GM20000 (cell line): ENCODE results near the gene CHD2.

Experiments used
- DNase-seq: peaks from one replicate; pipeline ENCODE4 v3.0.0; 2012; ENCODE audit warnings: low spot score
- TF ChIP-seq, protein P1 (sequence below): IDR thresholded peaks from 2 replicates; pipeline ENCODE4 v1.5.1; 2012; ENCODE audit warnings: mild to moderate bottlenecking, control low read depth; ENCODE audit errors: extremely low read depth, missing control alignments

The CHD2 gene

DNA sequence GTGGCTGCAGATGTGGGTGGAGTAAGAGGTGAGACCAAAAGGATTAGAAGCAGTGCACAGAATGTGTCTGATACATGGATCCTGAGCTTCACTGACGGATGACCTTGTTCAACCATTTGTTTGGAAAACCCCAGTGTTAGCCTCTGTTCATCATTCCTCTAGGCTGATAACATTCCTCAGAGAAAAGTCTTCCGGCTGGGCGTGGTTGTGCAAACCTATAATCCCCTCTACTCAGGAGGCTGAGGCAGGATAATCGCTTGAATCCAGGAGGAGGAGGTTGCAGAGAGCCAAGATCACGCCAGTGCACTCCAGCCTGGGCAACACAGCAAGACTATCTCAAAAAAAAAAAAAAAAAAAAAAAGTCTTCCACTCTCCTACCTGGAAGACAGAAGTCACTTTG lies 23.1 kb upstream of the CHD2 start:
- TF ChIP-seq, protein P1, sequence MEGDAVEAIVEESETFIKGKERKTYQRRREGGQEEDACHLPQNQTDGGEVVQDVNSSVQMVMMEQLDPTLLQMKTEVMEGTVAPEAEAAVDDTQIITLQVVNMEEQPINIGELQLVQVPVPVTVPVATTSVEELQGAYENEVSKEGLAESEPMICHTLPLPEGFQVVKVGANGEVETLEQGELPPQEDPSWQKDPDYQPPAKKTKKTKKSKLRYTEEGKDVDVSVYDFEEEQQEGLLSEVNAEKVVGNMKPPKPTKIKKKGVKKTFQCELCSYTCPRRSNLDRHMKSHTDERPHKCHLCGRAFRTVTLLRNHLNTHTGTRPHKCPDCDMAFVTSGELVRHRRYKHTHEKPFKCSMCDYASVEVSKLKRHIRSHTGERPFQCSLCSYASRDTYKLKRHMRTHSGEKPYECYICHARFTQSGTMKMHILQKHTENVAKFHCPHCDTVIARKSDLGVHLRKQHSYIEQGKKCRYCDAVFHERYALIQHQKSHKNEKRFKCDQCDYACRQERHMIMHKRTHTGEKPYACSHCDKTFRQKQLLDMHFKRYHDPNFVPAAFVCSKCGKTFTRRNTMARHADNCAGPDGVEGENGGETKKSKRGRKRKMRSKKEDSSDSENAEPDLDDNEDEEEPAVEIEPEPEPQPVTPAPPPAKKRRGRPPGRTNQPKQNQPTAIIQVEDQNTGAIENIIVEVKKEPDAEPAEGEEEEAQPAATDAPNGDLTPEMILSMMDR, result no peak
- DNase-seq, result no peak

DNA sequence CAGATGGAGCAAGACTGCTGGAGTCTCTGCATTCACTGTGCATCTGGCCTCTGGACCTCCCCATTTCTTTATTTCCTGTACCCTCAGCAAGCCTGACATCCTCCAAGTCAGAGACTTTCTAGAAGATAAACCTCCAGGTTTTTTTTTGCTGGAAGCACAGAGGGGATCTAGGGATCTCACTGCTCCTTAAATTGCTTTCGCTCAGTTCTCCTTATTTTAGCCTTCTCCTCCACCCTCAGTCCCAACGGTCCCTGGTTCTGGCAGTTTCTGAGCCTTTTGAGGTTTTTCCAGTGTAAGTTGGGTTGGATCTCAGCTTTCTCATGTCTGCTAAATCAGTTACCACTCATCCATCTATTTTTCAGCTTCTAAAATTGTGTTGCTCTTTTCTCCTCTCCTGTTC lies 22.7 kb upstream of the CHD2 start:
- TF ChIP-seq, protein P1, result no peak
- DNase-seq, result no peak

DNA sequence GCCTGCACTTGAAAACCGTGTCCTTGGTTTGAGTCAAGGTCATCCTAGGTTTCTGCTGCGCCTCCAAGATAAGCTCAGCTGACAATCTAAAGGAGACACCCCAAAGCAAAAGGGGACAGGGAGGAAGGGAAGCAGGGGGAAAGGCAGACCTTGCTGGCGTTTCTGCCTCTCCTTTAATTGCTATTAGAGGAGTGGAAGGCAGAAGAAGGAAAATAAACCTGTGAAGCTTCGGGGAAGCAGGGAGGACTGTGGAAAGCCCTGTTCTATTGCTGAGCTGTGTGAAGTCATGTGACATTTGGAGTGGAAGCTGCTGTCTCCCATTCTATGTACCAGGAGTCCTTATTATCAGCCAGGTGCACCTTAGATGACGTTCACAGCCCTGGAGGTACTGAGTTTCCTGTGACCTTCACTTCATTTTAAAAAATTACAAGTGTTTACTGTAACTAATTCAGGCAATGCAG lies 21.5 kb upstream of the CHD2 start:
- no peak for DNase-seq
- TF ChIP-seq, protein P1, result no peak

DNA sequence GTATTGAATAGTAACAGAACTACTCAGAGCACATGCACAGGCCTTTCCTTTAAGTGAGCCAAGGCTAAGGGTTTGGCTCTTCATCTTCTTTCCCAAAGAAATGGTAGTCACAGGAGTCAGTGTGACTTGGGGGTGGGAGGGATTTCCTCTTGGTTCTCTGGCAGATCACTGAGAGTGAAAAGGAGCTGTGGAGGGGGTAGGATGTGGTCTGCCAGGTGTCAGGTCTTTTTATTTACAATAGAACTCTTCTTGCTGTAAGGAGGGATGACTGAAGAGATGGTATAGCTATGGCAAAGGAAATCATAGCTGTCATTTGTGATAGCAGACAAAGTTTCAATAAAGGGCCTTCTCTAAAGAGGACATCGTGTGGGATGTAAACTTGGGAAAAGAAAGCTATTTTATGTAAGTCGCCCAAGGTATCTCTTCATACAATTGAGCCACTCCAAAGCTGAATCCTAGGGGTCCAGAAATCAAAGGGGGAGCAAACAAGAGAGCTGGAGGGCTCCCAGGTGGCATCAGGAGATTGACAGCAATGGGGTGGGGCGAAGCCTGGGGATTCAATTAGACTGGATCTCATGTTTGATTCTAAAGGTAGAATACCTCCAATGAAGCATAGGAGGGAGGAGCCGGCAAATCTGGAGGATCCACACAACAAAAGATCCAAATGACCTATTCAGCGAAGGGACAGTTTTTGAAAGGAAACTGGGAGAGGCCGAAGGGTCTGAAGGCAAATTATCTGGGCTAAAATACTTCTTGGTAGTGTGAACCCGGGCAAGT lies 20.0 kb upstream of the CHD2 start:
- no peak for DNase-seq
- TF ChIP-seq, protein P1, result no peak

DNA sequence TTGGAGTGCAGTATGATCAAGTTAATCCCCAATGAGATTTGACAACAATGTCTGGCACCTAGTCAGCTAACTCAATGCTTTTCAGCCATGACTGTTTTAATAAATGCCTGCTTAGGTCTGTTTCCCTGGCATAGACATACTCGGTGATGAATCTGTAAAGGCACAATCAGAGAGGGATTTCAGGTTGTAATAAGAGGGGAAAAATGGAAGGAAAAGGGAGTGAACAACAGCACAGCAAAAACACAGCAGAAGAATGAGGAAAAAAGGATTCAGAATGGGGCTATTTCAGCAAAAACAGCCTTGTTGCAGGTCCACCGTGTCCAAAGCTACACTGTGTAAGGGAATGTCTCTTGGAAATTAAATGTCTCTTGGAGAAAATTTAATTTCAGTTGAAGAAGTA lies 19.3 kb upstream of the CHD2 start:
- no peak for DNase-seq

DNA sequence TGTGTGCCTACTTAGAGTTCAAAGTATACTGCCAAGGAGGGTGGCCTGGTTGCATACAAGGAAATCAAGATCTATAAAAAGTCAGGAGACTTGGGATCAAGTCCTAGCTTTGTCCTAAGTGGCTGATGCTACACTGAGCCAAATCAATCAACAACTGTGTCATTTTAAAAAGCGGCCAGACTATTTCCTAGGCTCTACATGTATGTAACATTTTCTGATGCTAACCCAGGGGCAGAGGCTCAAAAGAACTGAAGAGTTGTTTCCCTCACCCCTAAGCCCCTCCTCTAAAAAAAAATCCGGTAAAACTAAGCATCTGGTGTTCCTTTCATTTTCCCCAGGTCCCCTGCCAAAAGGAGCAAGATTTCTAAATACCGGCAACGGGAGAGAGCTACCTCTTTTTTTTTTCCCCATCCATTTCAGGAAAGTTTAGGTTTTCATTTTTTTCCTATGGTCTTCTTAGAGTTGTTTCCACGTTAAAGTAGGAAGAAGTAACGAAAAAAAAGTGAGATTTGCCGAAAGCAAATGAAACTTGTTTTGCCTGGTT lies 18.8 kb upstream of the CHD2 start:
- TF ChIP-seq, protein P1, result no peak
- DNase-seq, result no peak

More for the DNA sequence above, 19.3 kb upstream of the CHD2 start:
- TF ChIP-seq, protein P1, result no peak
